SK-N-SH (cell line): ENCODE measurements around the gene CKS1B. TPM values are rescaled to one million over a fixed set of nuclear protein-coding genes. Genes with fewer than 3 reads are reported as not detected.

Experiments
- CTCF ChIA-PET: fragments of 300-600, 350-600 bp; formaldehyde crosslinking; extraction: SDS; loops from one replicate; lab custom pipeline; 2021; lab: Yijun Ruan, JAX
- POLR2A ChIA-PET: fragments of 350-600 bp; sonication (Branson Sonifier 250); formaldehyde crosslinking; extraction: SDS; loops from one replicate; lab custom pipeline; 2020; ENCODE audit warnings: antibody characterized with exemption, inconsistent platforms; lab: Yijun Ruan, JAX
- DNase-seq: peaks from one replicate; pipeline ENCODE4 v3.0.0; 2012
- H2AFZ ChIP-seq: fragments of 200-600 bp; sonication (generic); 2 replicates; pipeline ENCODE4 v1.8.1; 2016; ENCODE audit warnings: antibody characterized with exemption, mild to moderate bottlenecking, low read depth
- H3F3A ChIP-seq: fragments of 200-600 bp; sonication (generic); replicated peaks from 2 replicates; pipeline ENCODE3; 2016; ENCODE audit warnings: antibody characterized with exemption, mild to moderate bottlenecking; ENCODE audit not compliant: insufficient read depth
- H3K27ac ChIP-seq, 2 experiments: fragments of 200-500 bp in 1 of 2; fragments of 200-600 bp in 1 of 2; sonication (Bioruptor generic) in 1 of 2; sonication (generic), shearing (Covaris generic) in 1 of 2; 2 replicates each; pipeline versions ENCODE4 v1.5.1 to v1.6.1; 2014 to 2016; ENCODE audit warnings: low read depth in 2 of 2, inconsistent platforms in 1 of 2, low read length in 1 of 2, mild to moderate bottlenecking in 1 of 2, mixed read lengths in 1 of 2
- H3K27me3 ChIP-seq: fragments of 200-600 bp; sonication (generic), shearing (Covaris generic); 2 replicates; pipeline ENCODE4 v1.6.1; 2016; ENCODE audit warnings: mixed run types; ENCODE audit not compliant: insufficient read depth
- H3K36me3 ChIP-seq, 2 experiments: fragments of 200-500 bp in 1 of 2; fragments of 200-600 bp in 1 of 2; sonication (Bioruptor generic) in 1 of 2; sonication (generic) in 1 of 2; replicated peaks in 1 of 2; 2 replicates each; pipeline versions ENCODE3 to v1.5.1; 2014 to 2016; ENCODE audit warnings: low read length in 1 of 2, mild to moderate bottlenecking in 1 of 2; ENCODE audit not compliant: insufficient read depth in 2 of 2, control insufficient read depth in 1 of 2
- H3K4me1 ChIP-seq, 2 experiments: fragments of 200-500 bp in 1 of 2; fragments of 200-600 bp in 1 of 2; sonication (Bioruptor generic) in 1 of 2; sonication (generic), shearing (Covaris generic) in 1 of 2; 2 replicates each; pipeline versions ENCODE4 v1.5.1 to v1.6.1; 2014 to 2016; ENCODE audit warnings: low read depth in 1 of 2, low read length in 1 of 2, mixed run types in 1 of 2; ENCODE audit not compliant: insufficient read depth in 2 of 2, control insufficient read depth in 1 of 2
- H3K4me2 ChIP-seq: fragments of 200-600 bp; sonication (generic), shearing (Covaris generic); 2 replicates; pipeline ENCODE4 v1.6.1; 2017; ENCODE audit warnings: mixed run types
- H3K4me3 ChIP-seq, 2 experiments: fragments of 200-500 bp in 1 of 2; fragments of 200-600 bp in 1 of 2; sonication (Bioruptor generic) in 1 of 2; sonication (generic), shearing (Covaris generic) in 1 of 2; 2 replicates each; pipeline versions ENCODE4 v1.5.1 to v1.8.1; 2014 to 2016; ENCODE audit warnings: low read depth in 2 of 2, inconsistent platforms in 1 of 2, low read length in 1 of 2, mild to moderate bottlenecking in 1 of 2, mixed read lengths in 1 of 2, moderate library complexity in 1 of 2
- H3K79me2 ChIP-seq: fragments of 200-600 bp; sonication (generic); 2 replicates; pipeline ENCODE4 v1.8.1; 2017; ENCODE audit warnings: mild to moderate bottlenecking; ENCODE audit not compliant: insufficient read depth
- H3K9ac ChIP-seq: fragments of 200-600 bp; sonication (generic); 2 replicates; pipeline ENCODE4 v1.6.1; 2017; ENCODE audit warnings: mixed run types
- H3K9me2 ChIP-seq: fragments of 200-600 bp; sonication (generic); 2 replicates; pipeline ENCODE4 v1.6.1; 2017; ENCODE audit warnings: mixed run types
- H3K9me3 ChIP-seq: fragments of 200-600 bp; sonication (generic); 2 replicates; pipeline ENCODE4 v1.6.1; 2017; ENCODE audit warnings: mixed run types, mild to moderate bottlenecking, moderate library complexity
- H4K20me1 ChIP-seq: fragments of 200-600 bp; sonication (generic); 2 replicates; pipeline ENCODE4 v1.6.1; 2017; ENCODE audit warnings: mild to moderate bottlenecking, mixed run types; ENCODE audit not compliant: insufficient read depth
- CHD2 ChIP-seq: fragments of 150-350 bp; IDR thresholded peaks from 2 replicates; pipeline ENCODE4 v1.6.1; 2018; ENCODE audit warnings: low read length; ENCODE audit not compliant: partially characterized antibody
- ELF1 ChIP-seq: IDR thresholded peaks from 2 replicates; pipeline ENCODE4 v1.4.0; 2012
- EZH2phosphoT487 ChIP-seq: fragments of 200-600 bp; sonication (generic); IDR thresholded peaks from 2 replicates; pipeline ENCODE4 v1.6.1; 2017; ENCODE audit warnings: low read depth, mixed run types, mild to moderate bottlenecking, antibody characterized with exemption, moderate library complexity, borderline replicate concordance
- FOSL2 ChIP-seq: IDR thresholded peaks from 2 replicates; pipeline ENCODE4 v1.4.0; 2012; ENCODE audit warnings: low read depth, mild to moderate bottlenecking, moderate library complexity, borderline replicate concordance
- FOXM1 ChIP-seq: IDR thresholded peaks from 2 replicates; pipeline ENCODE4 v1.4.0; 2012; ENCODE audit warnings: low read depth, mild to moderate bottlenecking
- GABPA ChIP-seq: IDR thresholded peaks from 2 replicates; pipeline ENCODE4 v1.4.0; 2012; ENCODE audit warnings: low read depth, mild to moderate bottlenecking
- GATA2 ChIP-seq: sonication (generic); formaldehyde crosslinking; IDR thresholded peaks from 2 replicates; pipeline ENCODE4 v1.5.0; 2020; ENCODE audit warnings: mild to moderate bottlenecking, missing genetic modification reagents
- MXI1 ChIP-seq: IDR thresholded peaks from 2 replicates; pipeline ENCODE4 v1.6.1; 2012; ENCODE audit warnings: mild to moderate bottlenecking, low read depth, low read length, improper control_type of control experiment
- POLR2AphosphoS5 ChIP-seq: IDR thresholded peaks from 2 replicates; pipeline ENCODE4 v1.6.1; 2012; ENCODE audit warnings: low read depth, low read length
- RAD21 ChIP-seq: IDR thresholded peaks from 2 replicates; pipeline ENCODE4 v1.6.1; 2012; ENCODE audit warnings: mild to moderate bottlenecking, low read length
- RFX5 ChIP-seq: IDR thresholded peaks from 2 replicates; pipeline ENCODE4 v1.6.1; 2012; ENCODE audit warnings: mild to moderate bottlenecking, improper control_type of control experiment, low read length
- SIN3A ChIP-seq: IDR thresholded peaks from 2 replicates; pipeline ENCODE4 v1.6.1; 2012; ENCODE audit warnings: low read depth, mild to moderate bottlenecking, low read length, moderate library complexity, borderline replicate concordance
- TCF12 ChIP-seq: IDR thresholded peaks from 2 replicates; pipeline ENCODE4 v1.4.0; 2012
- WGBS: methylation state at CpG from one replicate; pipeline ENCODE4 v1.1.6; 2017; ENCODE audit warnings: low lambda C conversion rate; 5-methylcytosine and 5-hydroxymethylcytosine counted together
- polyA plus RNA-seq, 3 experiments: library from polyadenylated mRNA; depleted of rRNA; stranded (reverse); fragments of >200 nt; gene quantifications; 2 replicates each; pipeline ENCODE4 v1.2.3, GENCODE V29; 2012
- TF ChIP-seq, protein P1 (sequence below): fragments of 150-350 bp; IDR thresholded peaks from 2 replicates; pipeline ENCODE4 v1.6.1; 2016; ENCODE audit warnings: mild to moderate bottlenecking, low read depth, low read length
- TF ChIP-seq, protein P2 (sequence below): IDR thresholded peaks from 2 replicates; pipeline ENCODE4 v1.4.0; 2012; ENCODE audit warnings: low read depth, borderline replicate concordance
- TF ChIP-seq, protein P3 (sequence below): IDR thresholded peaks from 2 replicates; pipeline ENCODE4 v1.4.0; 2012; ENCODE audit warnings: low read depth
- TF ChIP-seq, protein P4 (sequence below): IDR thresholded peaks from 2 replicates; pipeline ENCODE4; 2012

Gene CKS1B
- 256 and 308 TPM in 2 replicates for polyA plus RNA-seq (2012; rRNA removed)
- polyA plus RNA-seq (2012; cell fraction: cytosol; rRNA removed) = 286 and 340 TPM in 2 replicates
- 86.1 and 118 TPM in 2 replicates for polyA plus RNA-seq (2012; cell fraction: nucleus; rRNA removed)

DNA sequence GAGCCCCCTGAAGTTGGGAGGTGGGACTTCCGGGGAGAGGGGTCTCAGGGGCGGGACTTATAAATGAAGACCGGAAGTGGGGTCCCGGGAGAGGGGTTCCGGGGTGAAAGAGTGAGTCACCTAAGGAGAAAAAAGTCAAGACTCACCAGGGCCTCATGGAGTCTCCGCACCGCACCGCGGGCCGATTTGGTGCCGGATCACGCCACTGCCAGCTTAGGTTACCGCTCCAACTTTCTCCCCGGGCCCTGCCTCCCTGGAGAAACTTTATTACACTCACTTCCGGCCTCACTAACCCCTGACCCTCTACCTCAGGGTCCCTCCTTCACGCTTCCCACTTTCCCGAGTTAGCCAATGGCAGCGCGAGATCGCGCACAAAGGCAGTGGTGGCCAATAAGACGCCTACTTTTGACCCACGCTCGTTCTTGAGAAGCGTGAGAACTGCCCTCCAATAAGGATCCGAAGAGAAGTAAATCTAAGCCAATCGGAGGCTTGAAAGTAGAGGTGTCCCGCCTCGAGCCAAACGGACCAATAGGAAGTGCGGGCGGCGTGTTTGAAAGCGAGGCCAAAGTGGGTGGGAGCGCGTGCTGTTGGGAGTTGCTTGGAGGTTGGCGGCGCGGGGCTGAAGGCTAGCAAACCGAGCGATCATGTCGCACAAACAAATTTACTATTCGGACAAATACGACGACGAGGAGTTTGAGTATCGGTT lies at the start of gene CKS1B:
TSS of gene CKS1B (plus strand) at position 580 of the 706 bp plus-strand sequence. CDS start at position 645, 65 bp downstream.
- H3K9ac ChIP-seq = peak within 1 kb of the TSS; percentile 88
- H3K27me3 ChIP-seq = no peaks in the 10 kb centered on the region
- under 1% methylated on average over 47 of the region's 47 CpGs for WGBS
- peaks cover 69% of the 10 kb centered on the region for H3K79me2 ChIP-seq
- peaks cover 4 to 10% of the 10 kb centered on the region in 2 experiments for H3K36me3 ChIP-seq
- H3K4me3 ChIP-seq = peak within 1 kb of the TSS; percentile 67 to 79
- peak; percentile 81 for DNase-seq
- POLR2A ChIA-PET = interaction anchor here (0.8 to 3.1 kb wide), 5 partner anchors 12 to 26 kb away, joined by 3 to 13 read pairs (median 3); partner anchors contain the start of genes LENEP, PBXIP1 and PYGO2
- peaks cover 27 to 53% of the 10 kb centered on the region in 2 experiments for H3K4me1 ChIP-seq
- peak within 1 kb of the TSS; percentile 40; the same call in 1 of the 2 replicates for H2AFZ ChIP-seq
- H3K4me2 ChIP-seq = peak within 1 kb of the TSS; percentile 98
- CTCF ChIA-PET = interaction anchor here (1.0 to 37.5 kb wide), 11 partner anchors 9 to 494 kb away, joined by 3 to 640 read pairs (median 6); partner anchors contain the start of genes ADAM15, FLAD1, LENEP and ZBTB7B
- peak within 1 kb of the TSS; percentile 99 to 100 for H3K27ac ChIP-seq
- no peaks in the 10 kb centered on the region for H3K9me2 ChIP-seq
- H3K9me3 ChIP-seq = no peaks in the 10 kb centered on the region
- TF ChIP-seq, protein P1, sequence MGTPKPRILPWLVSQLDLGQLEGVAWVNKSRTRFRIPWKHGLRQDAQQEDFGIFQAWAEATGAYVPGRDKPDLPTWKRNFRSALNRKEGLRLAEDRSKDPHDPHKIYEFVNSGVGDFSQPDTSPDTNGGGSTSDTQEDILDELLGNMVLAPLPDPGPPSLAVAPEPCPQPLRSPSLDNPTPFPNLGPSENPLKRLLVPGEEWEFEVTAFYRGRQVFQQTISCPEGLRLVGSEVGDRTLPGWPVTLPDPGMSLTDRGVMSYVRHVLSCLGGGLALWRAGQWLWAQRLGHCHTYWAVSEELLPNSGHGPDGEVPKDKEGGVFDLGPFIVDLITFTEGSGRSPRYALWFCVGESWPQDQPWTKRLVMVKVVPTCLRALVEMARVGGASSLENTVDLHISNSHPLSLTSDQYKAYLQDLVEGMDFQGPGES = peak; percentile 91
- TF ChIP-seq FOSL2 (peak; percentile 52; the same call in 1 of the 2 replicates), GATA2 (CRISPR knock-in tag) (no peak), RAD21 (no peak), TCF12 (no peak), FOXM1 (peak; percentile 50; the same call in 1 of the 2 replicates), CHD2 (peak; percentile 96), ELF1 (peak; percentile 75), RFX5 (0 out of 2 replicates have a peak, but pooled peaks have one; percentile 75), POLR2AphosphoS5 (no peak), EZH2phosphoT487 (no peak), MXI1 (peak; percentile 99), GABPA (peak; percentile 84), SIN3A (peak; percentile 97)
- TF ChIP-seq, protein P2, sequence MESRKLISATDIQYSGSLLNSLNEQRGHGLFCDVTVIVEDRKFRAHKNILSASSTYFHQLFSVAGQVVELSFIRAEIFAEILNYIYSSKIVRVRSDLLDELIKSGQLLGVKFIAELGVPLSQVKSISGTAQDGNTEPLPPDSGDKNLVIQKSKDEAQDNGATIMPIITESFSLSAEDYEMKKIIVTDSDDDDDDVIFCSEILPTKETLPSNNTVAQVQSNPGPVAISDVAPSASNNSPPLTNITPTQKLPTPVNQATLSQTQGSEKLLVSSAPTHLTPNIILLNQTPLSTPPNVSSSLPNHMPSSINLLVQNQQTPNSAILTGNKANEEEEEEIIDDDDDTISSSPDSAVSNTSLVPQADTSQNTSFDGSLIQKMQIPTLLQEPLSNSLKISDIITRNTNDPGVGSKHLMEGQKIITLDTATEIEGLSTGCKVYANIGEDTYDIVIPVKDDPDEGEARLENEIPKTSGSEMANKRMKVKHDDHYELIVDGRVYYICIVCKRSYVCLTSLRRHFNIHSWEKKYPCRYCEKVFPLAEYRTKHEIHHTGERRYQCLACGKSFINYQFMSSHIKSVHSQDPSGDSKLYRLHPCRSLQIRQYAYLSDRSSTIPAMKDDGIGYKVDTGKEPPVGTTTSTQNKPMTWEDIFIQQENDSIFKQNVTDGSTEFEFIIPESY = peak; percentile 86
- TF ChIP-seq, protein P3, sequence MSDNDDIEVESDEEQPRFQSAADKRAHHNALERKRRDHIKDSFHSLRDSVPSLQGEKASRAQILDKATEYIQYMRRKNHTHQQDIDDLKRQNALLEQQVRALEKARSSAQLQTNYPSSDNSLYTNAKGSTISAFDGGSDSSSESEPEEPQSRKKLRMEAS = peak; percentile 97
- TF ChIP-seq, protein P4, sequence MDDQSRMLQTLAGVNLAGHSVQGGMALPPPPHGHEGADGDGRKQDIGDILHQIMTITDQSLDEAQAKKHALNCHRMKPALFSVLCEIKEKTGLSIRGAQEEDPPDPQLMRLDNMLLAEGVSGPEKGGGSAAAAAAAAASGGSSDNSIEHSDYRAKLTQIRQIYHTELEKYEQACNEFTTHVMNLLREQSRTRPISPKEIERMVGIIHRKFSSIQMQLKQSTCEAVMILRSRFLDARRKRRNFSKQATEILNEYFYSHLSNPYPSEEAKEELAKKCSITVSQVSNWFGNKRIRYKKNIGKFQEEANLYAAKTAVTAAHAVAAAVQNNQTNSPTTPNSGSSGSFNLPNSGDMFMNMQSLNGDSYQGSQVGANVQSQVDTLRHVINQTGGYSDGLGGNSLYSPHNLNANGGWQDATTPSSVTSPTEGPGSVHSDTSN = peak; percentile 56; the same call in 1 of the 2 replicates
- H4K20me1 ChIP-seq = peaks cover 3% of the 10 kb centered on the region; the same call in 1 of the 2 replicates
- peaks cover 36% of the 10 kb centered on the region for H3F3A ChIP-seq
